LNCAP (cell line): Measurements from ENCODE around the gene EHMT1.

Experiments
- CTCF ChIP-seq: fragments of 450-650 bp; IDR thresholded peaks from 2 replicates; pipeline ENCODE4 v1.5.1; 2017; ENCODE audit warnings: mild to moderate bottlenecking

The EHMT1 gene

GRCh38 chr9:137586854-137587253 lies 32.0 kb upstream of the EHMT1 start:
- no peak for TF ChIP-seq CTCF

- no peak for TF ChIP-seq CTCF
These were observed 30.5 kb upstream of the EHMT1 start for GRCh38 chr9:137588311-137588710.

- TF ChIP-seq CTCF: no peak
These were observed 29.9 kb upstream of the EHMT1 start for GRCh38 chr9:137588891-137589290.

- TF ChIP-seq CTCF: no peak
These were observed 29.2 kb upstream of the EHMT1 start for GRCh38 chr9:137589441-137590122.

- TF ChIP-seq CTCF: no peak
These were observed 28.7 kb upstream of the EHMT1 start for GRCh38 chr9:137590123-137590468.

GRCh38 chr9:137590469-137591383 lies 28.1 kb upstream of the EHMT1 start, which contains the start of gene ZMYND19:
ZMYND19 (minus strand) TSS chr9:137590512; CDS start chr9:137590263, 249 bp downstream.
- TF ChIP-seq CTCF: no peak

- no peak for TF ChIP-seq CTCF
These were observed 26.0 kb upstream of the EHMT1 start for GRCh38 chr9:137592767-137593166.
